Immature natural killer cell (primary cell): ENCODE measurements around the gene PGLYRP1. TPM values are rescaled to one million over a fixed set of nuclear protein-coding genes. Genes with fewer than 3 reads are reported as not detected.

ENCODE experiments used
- DNase-seq, 3 donors: peaks; one replicate each; pipeline ENCODE4 v3.0.0; 2022; ENCODE audit warnings: mixed read lengths in 1 of 3
- H3K27ac Mint-ChIP-seq, 6 donors: one replicate each; pipeline ENCODE4 v1.8.0; 2020; ENCODE audit warnings: mixed read lengths in 6 of 6, mild to moderate bottlenecking in 5 of 6, inconsistent platforms in 4 of 6, moderate library complexity in 3 of 6
- H3K27me3 Mint-ChIP-seq, 3 donors: one replicate each; pipeline ENCODE4 v1.8.0; 2020 to 2021; ENCODE audit warnings: low read depth in 3 of 3, mild to moderate bottlenecking in 3 of 3, mixed read lengths in 3 of 3, moderate library complexity in 3 of 3, inconsistent platforms in 1 of 3
- H3K36me3 Mint-ChIP-seq, 3 donors: one replicate each; pipeline ENCODE4 v1.8.0; 2020; ENCODE audit warnings: mixed read lengths in 3 of 3, inconsistent platforms in 2 of 3, mild to moderate bottlenecking in 2 of 3
- H3K4me1 Mint-ChIP-seq, 2 donors: one replicate each; pipeline ENCODE4 v1.8.0; 2020; ENCODE audit warnings: inconsistent platforms in 2 of 2, mild to moderate bottlenecking in 2 of 2, mixed read lengths in 2 of 2, moderate library complexity in 1 of 2
- H3K4me3 Mint-ChIP-seq, 5 donors: one replicate each; pipeline ENCODE4 v1.8.0; 2020; ENCODE audit warnings: mild to moderate bottlenecking in 5 of 5, mixed read lengths in 5 of 5, inconsistent platforms in 3 of 5, moderate library complexity in 3 of 5
- H3K9me3 Mint-ChIP-seq, 6 donors: one replicate each; pipeline ENCODE4 v1.8.0; 2020; ENCODE audit warnings: mild to moderate bottlenecking in 6 of 6, mixed read lengths in 6 of 6, inconsistent platforms in 4 of 6, moderate library complexity in 3 of 6
- polyA plus RNA-seq, 3 donors: library from polyadenylated mRNA; unstranded; fragments of 300-500 nt; fragmentation: Illumina TruSeq; gene quantifications; one replicate each; pipeline ENCODE4 v1.2.3, GENCODE V29; 2021

PGLYRP1 gene
- polyA plus RNA-seq, 3 donors from 2014 or later = not detected

- H3K9me3 Mint-ChIP-seq = no peaks in the 10 kb centered on the region
- H3K36me3 Mint-ChIP-seq = peaks cover 0 to 3% (median 0%) of the 10 kb centered on the region in 3 donors
- no peak overlapping the region for H3K4me3 Mint-ChIP-seq
- no peak for DNase-seq
- peaks cover 2 to 17% (median 6%) of the 10 kb centered on the region in 3 donors for H3K27me3 Mint-ChIP-seq
- H3K27ac Mint-ChIP-seq = no peak overlapping the region
- no peaks in the 10 kb centered on the region for H3K4me1 Mint-ChIP-seq
These were observed 37.5 kb downstream of the PGLYRP1 start for GRCh38 chr19:45985321-45985720.

GRCh38 chr19:45981350-45981749 is 41.5 kb downstream of the PGLYRP1 start:
- Mint-ChIP-seq H3K9me3 (no peaks in the 10 kb centered on the region), H3K27ac (no peak overlapping the region), H3K36me3 (no peaks in the 10 kb centered on the region), H3K4me3 (no peak overlapping the region), H3K4me1 (no peaks in the 10 kb centered on the region), H3K27me3 (peaks cover 4 to 13% (median 5%) of the 10 kb centered on the region in 3 donors)
- no peak for DNase-seq

- no peak for DNase-seq
- Mint-ChIP-seq H3K36me3 (no peaks in the 10 kb centered on the region), H3K4me1 (peaks cover 0 to 3% of the 10 kb centered on the region in 2 donors), H3K4me3 (no peak overlapping the region), H3K27me3 (peaks cover 9 to 23% (median 12%) of the 10 kb centered on the region in 3 donors), H3K27ac (no peak overlapping the region), H3K9me3 (no peaks in the 10 kb centered on the region)
These were observed 44.7 kb downstream of the PGLYRP1 start for GRCh38 chr19:45978156-45978555.

GRCh38 chr19:45976178-45976577 is 46.7 kb downstream of the PGLYRP1 start:
- H3K27ac Mint-ChIP-seq = no peak overlapping the region
- no peak for DNase-seq
- peaks cover 13 to 15% of the 10 kb centered on the region in 2 donors for H3K4me1 Mint-ChIP-seq
- no peaks in the 10 kb centered on the region for H3K36me3 Mint-ChIP-seq
- H3K27me3 Mint-ChIP-seq = peaks cover 17 to 33% (median 20%) of the 10 kb centered on the region in 3 donors
- H3K9me3 Mint-ChIP-seq = no peaks in the 10 kb centered on the region
- no peak overlapping the region for H3K4me3 Mint-ChIP-seq

DNA sequence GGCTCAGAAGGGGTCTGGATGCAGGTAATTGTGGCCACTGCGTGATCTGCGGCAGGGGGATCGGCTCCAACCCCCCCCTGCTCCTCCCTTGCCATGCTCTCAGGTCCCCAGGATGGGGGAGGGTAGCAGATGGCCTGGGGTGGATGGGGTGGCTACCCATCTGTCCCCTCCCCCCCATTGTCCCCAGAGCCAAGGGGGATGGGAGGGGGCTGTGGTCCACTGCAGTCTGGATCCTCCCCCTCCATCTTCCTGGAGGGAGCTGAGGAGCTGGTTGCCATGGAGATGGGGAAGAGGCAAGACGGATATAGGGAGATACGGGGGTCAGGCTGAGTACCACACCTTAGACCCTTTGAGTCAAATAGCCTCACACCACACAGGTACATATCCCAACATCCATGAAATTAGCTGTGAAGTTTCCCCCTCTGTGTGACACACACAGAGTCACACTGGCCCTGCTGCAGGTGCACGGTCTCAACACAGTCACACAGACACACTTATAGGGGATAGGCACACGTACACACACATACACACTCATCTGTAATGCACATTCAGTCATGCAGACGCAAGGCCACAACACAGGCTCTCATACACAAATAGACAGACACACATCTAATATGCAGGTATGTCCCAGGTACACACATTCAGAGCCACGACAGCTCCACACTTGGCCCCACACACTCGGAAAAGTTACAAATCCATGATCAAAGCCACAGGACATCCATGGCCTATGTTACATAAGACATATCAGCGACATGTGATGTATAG is 47.4 kb downstream of the PGLYRP1 start:
- DNase-seq = no peak
- H3K27me3 Mint-ChIP-seq = peaks cover 19 to 33% (median 20%) of the 10 kb centered on the region in 3 donors
- H3K4me3 Mint-ChIP-seq = peak overlapping the region in 1 of 5 donors; percentile 30
- H3K9me3 Mint-ChIP-seq = no peaks in the 10 kb centered on the region
- no peaks in the 10 kb centered on the region for H3K36me3 Mint-ChIP-seq
- peaks cover 13 to 17% of the 10 kb centered on the region in 2 donors for H3K4me1 Mint-ChIP-seq
- H3K27ac Mint-ChIP-seq = no peak overlapping the region

GRCh38 chr19:45973553-45974338 is 49.1 kb downstream of the PGLYRP1 start, which contains the start of gene NOVA2:
TSS of gene NOVA2 (minus strand) at chr19:45973865. CDS start at chr19:45973351, 514 bp downstream.
- Mint-ChIP-seq H3K4me1 (peaks cover 13 to 17% of the 10 kb centered on the region in 2 donors), H3K9me3 (no peaks in the 10 kb centered on the region), H3K27me3 (peaks cover 18 to 45% (median 23%) of the 10 kb centered on the region in 3 donors), H3K4me3 (peak within 1 kb of the TSS in 3 of 5 donors; percentile 21 to 33 (median 25)), H3K36me3 (no peaks in the 10 kb centered on the region), H3K27ac (no peak within 1 kb of the TSS)
- peak; percentile 15 to 20 (median 19) for DNase-seq

DNA sequence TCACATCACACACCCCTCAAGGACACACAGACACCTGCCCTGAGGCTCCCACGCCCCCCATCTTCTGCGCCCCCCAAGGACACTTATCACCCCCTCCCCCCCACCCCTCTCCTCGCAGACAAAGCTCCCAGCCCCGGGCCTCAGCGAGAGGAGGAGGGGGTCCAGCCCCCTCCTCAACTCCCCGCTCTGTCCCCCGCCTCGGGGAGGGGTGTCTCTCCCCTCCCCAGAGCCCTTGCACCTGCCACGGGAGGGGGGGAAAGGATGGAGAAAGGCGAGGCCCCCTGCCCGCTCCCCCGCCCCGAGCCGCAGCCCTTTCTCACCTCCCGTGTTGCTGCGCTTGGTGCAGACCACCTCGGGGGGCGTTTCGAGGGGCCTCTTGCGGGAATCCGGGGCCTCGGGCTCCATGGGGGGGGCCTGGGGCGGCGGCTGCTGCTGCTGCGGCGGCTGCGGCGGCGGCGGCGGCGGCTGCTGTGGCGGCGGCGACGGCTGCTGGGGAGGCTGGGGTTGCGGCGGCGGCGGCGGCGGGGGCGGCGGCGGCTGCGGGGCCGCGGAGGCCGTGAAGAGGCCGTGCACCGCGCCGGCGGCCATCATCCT is 49.8 kb downstream of the PGLYRP1 start:
- H3K4me3 Mint-ChIP-seq = peak overlapping the region in 1 of 5 donors; percentile 25
- no peak overlapping the region for H3K27ac Mint-ChIP-seq
- no peaks in the 10 kb centered on the region for H3K36me3 Mint-ChIP-seq
- peaks cover 13 to 17% of the 10 kb centered on the region in 2 donors for H3K4me1 Mint-ChIP-seq
- DNase-seq = no peak
- H3K9me3 Mint-ChIP-seq = no peaks in the 10 kb centered on the region
- peaks cover 18 to 46% (median 22%) of the 10 kb centered on the region in 3 donors for H3K27me3 Mint-ChIP-seq

- Mint-ChIP-seq H3K27ac (peak overlapping the region in 2 of 6 donors; percentile 14 to 25), H3K4me1 (peaks cover 13 to 17% of the 10 kb centered on the region in 2 donors), H3K36me3 (no peaks in the 10 kb centered on the region), H3K4me3 (peak overlapping the region; percentile 4 to 47 (median 25)), H3K27me3 (peaks cover 18 to 46% (median 21%) of the 10 kb centered on the region in 3 donors), H3K9me3 (no peaks in the 10 kb centered on the region)
- peak; percentile 15 to 23 (median 19) for DNase-seq
These were observed 50.5 kb downstream of the PGLYRP1 start for GRCh38 chr19:45972081-45972946.

GRCh38 chr19:45971260-45971902 is 51.5 kb downstream of the PGLYRP1 start:
- Mint-ChIP-seq H3K4me1 (peaks cover 13 to 17% of the 10 kb centered on the region in 2 donors), H3K27ac (no peak overlapping the region), H3K27me3 (peaks cover 18 to 43% (median 20%) of the 10 kb centered on the region in 3 donors), H3K9me3 (no peaks in the 10 kb centered on the region), H3K4me3 (peak overlapping the region in 1 of 5 donors; percentile 25), H3K36me3 (no peaks in the 10 kb centered on the region)
- DNase-seq = no peak

DNA sequence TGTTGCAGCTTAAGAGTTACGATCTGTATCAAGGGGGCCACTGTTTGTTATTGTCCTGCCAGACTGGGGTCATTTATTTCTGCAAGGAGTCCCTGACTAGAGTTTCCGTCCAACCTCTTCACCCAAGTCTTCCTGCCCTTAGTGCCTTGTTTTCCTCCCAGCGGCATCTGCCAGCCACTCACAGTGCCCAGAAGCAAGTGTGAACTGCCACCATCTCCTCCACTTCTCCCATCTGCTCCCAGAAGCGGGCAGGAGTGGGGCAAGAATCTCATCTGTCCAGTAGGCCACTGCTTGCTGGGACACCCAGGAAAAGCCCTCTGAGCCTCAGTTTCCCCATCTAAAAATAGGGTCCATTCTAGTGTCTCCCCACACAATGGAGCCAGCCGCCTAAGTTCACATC is 53.2 kb downstream of the PGLYRP1 start:
- Mint-ChIP-seq H3K27me3 (peaks cover 16 to 33% (median 16%) of the 10 kb centered on the region in 3 donors), H3K4me3 (no peak overlapping the region), H3K27ac (no peak overlapping the region), H3K9me3 (no peaks in the 10 kb centered on the region), H3K4me1 (peaks cover 13 to 17% of the 10 kb centered on the region in 2 donors), H3K36me3 (no peaks in the 10 kb centered on the region)
- no peak for DNase-seq
